Measurements from ENCODE around the gene CCDC3.

CCDC3 gene

GRCh38 chr10:12962556-12962955 lies 39.0 kb downstream of the CCDC3 start:
- TF ChIP-seq CTCF (IDR thresholded peaks at IDR 0.05) (no peak), ZFX (IDR thresholded peaks at IDR 0.05; ENCODE audit: borderline replicate concordance) (no peak)
- no peak overlapping the region for H3K27ac ChIP-seq

GRCh38 chr10:12961416-12962205 lies 39.9 kb downstream of the CCDC3 start:
- TF ChIP-seq CTCF (IDR thresholded peaks at IDR 0.05) (no peak), ZFX (IDR thresholded peaks at IDR 0.05; ENCODE audit: borderline replicate concordance) (no peak)

GRCh38 chr10:12960941-12961340 lies 40.6 kb downstream of the CCDC3 start:
- TF ChIP-seq CTCF (IDR thresholded peaks at IDR 0.05) (no peak), ZFX (IDR thresholded peaks at IDR 0.05; ENCODE audit: borderline replicate concordance) (no peak)
- H3K27ac ChIP-seq, result no peak overlapping the region

More at GRCh38 chr10:12961416-12962205, 39.9 kb downstream of the CCDC3 start:
- no peak overlapping the region for H3K27ac ChIP-seq

- H3K27ac ChIP-seq, result no peak overlapping the region
- TF ChIP-seq ZFX (IDR thresholded peaks at IDR 0.05; ENCODE audit: borderline replicate concordance), result no peak
- TF ChIP-seq CTCF (IDR thresholded peaks at IDR 0.05), result no peak
Measured at GRCh38 chr10:12960334-12960898, 41.1 kb downstream of the CCDC3 start.

- TF ChIP-seq ZFX (IDR thresholded peaks at IDR 0.05; ENCODE audit: borderline replicate concordance) (no peak), CTCF (IDR thresholded peaks at IDR 0.05) (no peak)
Measured at GRCh38 chr10:12958546-12959110, 42.9 kb downstream of the CCDC3 start.

GRCh38 chr10:12957081-12957480 lies 44.4 kb downstream of the CCDC3 start:
- no peak for TF ChIP-seq ZFX (IDR thresholded peaks at IDR 0.05; ENCODE audit: borderline replicate concordance)
- no peak for TF ChIP-seq CTCF (IDR thresholded peaks at IDR 0.05)
- H3K27ac ChIP-seq, result no peak overlapping the region

More at GRCh38 chr10:12958546-12959110, 42.9 kb downstream of the CCDC3 start:
- H3K27ac ChIP-seq, result no peak overlapping the region

GRCh38 chr10:12954866-12955265 lies 46.6 kb downstream of the CCDC3 start:
- H3K27ac ChIP-seq, result no peak overlapping the region
- TF ChIP-seq CTCF (IDR thresholded peaks at IDR 0.05), result no peak
- no peak for TF ChIP-seq ZFX (IDR thresholded peaks at IDR 0.05; ENCODE audit: borderline replicate concordance)
